Subcutaneous abdominal adipose tissue (tissue), 5 donors: ENCODE measurements around the gene CCDC148.
A peak's percentile ranks its signal among the peaks of the same experiment; 100 is the strongest.

Experiments
- H3K27ac ChIP-seq: one replicate; pipeline ENCODE4 v1.7.0; 2013; ENCODE audit warnings: low read depth, mild to moderate bottlenecking, inconsistent platforms, low read length, moderate library complexity
- H3K27me3 ChIP-seq, 5 donors: one replicate each; pipeline ENCODE4 v1.7.0; 2013; ENCODE audit warnings: low read length in 5 of 5, inconsistent platforms in 1 of 5; ENCODE audit not compliant: control insufficient read depth in 5 of 5, insufficient read depth in 4 of 5
- H3K36me3 ChIP-seq, 5 donors: one replicate each; pipeline ENCODE4 v1.7.0; 2013; ENCODE audit warnings: low read length in 5 of 5; ENCODE audit not compliant: control insufficient read depth in 5 of 5, insufficient read depth in 5 of 5
- H3K4me1 ChIP-seq, 5 donors: one replicate each; pipeline ENCODE4 v1.7.0; 2013; ENCODE audit warnings: low read length in 5 of 5, mild to moderate bottlenecking in 3 of 5, moderate library complexity in 1 of 5; ENCODE audit not compliant: control insufficient read depth in 5 of 5, insufficient read depth in 5 of 5
- H3K4me3 ChIP-seq, 5 donors: one replicate each; pipeline ENCODE4 v1.7.0; 2013; ENCODE audit warnings: low read length in 5 of 5, low read depth in 1 of 5
- H3K9ac ChIP-seq, 5 donors: one replicate each; pipeline ENCODE4 v1.7.0; 2013; ENCODE audit warnings: low read length in 5 of 5, mild to moderate bottlenecking in 4 of 5, moderate library complexity in 3 of 5
- H3K9me3 ChIP-seq, 5 donors: one replicate each; pipeline ENCODE4 v1.7.0; 2013; ENCODE audit warnings: low read length in 5 of 5; ENCODE audit not compliant: control insufficient read depth in 5 of 5
- donor health status: healthy.
- donor health status: healthy.
- donor health status: healthy.
- donor health status: healthy.
- donor health status: healthy.

CCDC148 gene

DNA sequence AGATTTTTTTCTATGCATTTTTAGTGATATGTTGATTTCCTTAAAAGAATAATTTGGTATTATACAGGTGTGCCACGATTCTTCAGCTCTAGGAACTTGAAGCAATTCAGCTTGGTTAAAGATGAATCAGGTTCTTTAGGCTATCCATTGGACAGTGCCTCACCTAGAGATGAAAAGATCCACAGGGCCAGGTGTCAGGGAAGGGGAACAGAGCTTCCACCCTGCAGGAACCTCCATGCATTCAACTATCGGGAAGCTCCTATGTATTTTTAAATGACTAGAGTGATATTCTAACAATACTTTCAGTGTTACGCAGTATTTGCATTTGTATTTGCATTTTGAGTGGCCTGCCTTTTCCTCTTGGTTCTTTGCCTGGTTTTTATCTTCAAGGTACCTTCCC, 40.4 kb upstream of the CCDC148 start:
- no peaks in the 10 kb centered on the region for H3K27me3 ChIP-seq
- H3K27ac ChIP-seq: no peak overlapping the region
- H3K4me3 ChIP-seq: no peak overlapping the region
- H3K36me3 ChIP-seq: no peaks in the 10 kb centered on the region
- H3K9me3 ChIP-seq: no peaks in the 10 kb centered on the region
- H3K9ac ChIP-seq: no peak overlapping the region
- H3K4me1 ChIP-seq: peaks cover 0 to 19% (median 5%) of the 10 kb centered on the region in 5 donors

- no peak overlapping the region for H3K4me3 ChIP-seq
Measured at GRCh38 chr2:158495175-158495574, 38.6 kb upstream of the CCDC148 start.

GRCh38 chr2:158493458-158493857, 36.9 kb upstream of the CCDC148 start:
- no peak overlapping the region for H3K4me3 ChIP-seq
- no peaks in the 10 kb centered on the region for H3K9me3 ChIP-seq
- H3K9ac ChIP-seq: no peak overlapping the region
- no peak overlapping the region for H3K27ac ChIP-seq
- H3K36me3 ChIP-seq: no peaks in the 10 kb centered on the region
- peaks cover 0 to 39% (median 7%) of the 10 kb centered on the region in 5 donors for H3K4me1 ChIP-seq
- no peaks in the 10 kb centered on the region for H3K27me3 ChIP-seq

More at GRCh38 chr2:158495175-158495574, 38.6 kb upstream of the CCDC148 start:
- Histone ChIP-seq H3K36me3 (no peaks in the 10 kb centered on the region), H3K27me3 (no peaks in the 10 kb centered on the region), H3K27ac (no peak overlapping the region), H3K9ac (no peak overlapping the region), H3K9me3 (no peaks in the 10 kb centered on the region), H3K4me1 (peaks cover 0 to 32% (median 5%) of the 10 kb centered on the region in 5 donors)

DNA sequence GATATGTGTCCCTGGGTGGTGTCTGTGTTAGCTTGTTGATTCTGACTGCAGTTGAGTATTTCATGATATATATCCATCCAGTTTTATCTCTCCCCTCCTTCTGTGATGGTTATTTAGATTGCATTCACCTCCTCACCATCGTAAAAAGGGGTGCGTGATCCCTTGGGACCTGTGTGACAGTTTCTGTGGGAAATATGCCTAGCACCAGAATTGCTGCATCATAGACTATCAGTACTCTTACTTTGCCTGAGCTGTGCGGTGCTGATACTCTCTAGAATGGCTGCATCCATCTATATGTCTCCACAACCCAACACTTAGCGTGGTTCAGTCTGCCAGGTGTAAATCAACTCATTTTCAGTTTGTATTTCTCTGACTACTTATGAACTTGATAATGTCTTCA, 34.5 kb upstream of the CCDC148 start:
- Histone ChIP-seq H3K9ac (no peak overlapping the region), H3K36me3 (no peaks in the 10 kb centered on the region), H3K27me3 (no peaks in the 10 kb centered on the region), H3K4me3 (no peak overlapping the region), H3K4me1 (peaks cover 0 to 59% (median 15%) of the 10 kb centered on the region in 5 donors), H3K27ac (no peak overlapping the region), H3K9me3 (no peaks in the 10 kb centered on the region)

DNA sequence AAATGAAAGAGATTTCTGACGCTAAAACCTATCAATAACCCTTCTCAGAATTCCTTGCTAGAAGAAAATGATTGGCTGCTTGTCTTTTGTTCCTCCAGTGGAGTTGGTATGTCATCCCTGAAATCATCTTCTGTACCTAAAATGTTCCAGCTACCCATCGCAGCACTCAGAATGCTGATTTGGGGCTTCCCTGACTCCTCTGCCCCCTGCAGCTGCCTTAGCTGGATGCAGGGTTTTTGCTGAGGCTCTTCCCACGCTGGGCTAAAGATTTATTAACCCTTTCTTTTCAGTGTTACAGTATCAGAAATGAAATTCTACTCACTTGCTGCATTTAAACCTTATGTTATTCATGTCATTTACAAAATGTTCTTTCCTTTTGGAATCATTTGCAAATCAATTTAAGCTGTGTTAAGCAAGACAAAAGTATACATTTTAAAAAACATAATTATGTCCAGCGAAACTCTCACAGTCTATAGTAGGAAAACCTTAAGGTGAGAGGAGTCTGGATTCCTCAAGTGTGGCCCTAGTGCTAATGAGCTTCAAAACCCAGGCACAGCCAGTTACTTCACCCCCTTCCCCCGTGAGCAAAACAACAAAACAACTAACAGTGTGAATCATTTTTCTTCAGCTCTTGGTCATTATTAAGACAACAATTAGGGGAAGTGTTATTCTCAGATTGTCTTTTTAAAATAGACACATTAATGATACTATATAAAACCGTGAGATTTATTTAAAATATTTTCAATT, 33.0 kb upstream of the CCDC148 start:
- Histone ChIP-seq H3K9ac (peak overlapping the region in 1 of 5 donors; percentile 6), H3K36me3 (no peaks in the 10 kb centered on the region), H3K9me3 (no peaks in the 10 kb centered on the region), H3K4me3 (no peak overlapping the region), H3K27me3 (no peaks in the 10 kb centered on the region), H3K4me1 (peaks cover 0 to 64% (median 15%) of the 10 kb centered on the region in 5 donors), H3K27ac (no peak overlapping the region)

DNA sequence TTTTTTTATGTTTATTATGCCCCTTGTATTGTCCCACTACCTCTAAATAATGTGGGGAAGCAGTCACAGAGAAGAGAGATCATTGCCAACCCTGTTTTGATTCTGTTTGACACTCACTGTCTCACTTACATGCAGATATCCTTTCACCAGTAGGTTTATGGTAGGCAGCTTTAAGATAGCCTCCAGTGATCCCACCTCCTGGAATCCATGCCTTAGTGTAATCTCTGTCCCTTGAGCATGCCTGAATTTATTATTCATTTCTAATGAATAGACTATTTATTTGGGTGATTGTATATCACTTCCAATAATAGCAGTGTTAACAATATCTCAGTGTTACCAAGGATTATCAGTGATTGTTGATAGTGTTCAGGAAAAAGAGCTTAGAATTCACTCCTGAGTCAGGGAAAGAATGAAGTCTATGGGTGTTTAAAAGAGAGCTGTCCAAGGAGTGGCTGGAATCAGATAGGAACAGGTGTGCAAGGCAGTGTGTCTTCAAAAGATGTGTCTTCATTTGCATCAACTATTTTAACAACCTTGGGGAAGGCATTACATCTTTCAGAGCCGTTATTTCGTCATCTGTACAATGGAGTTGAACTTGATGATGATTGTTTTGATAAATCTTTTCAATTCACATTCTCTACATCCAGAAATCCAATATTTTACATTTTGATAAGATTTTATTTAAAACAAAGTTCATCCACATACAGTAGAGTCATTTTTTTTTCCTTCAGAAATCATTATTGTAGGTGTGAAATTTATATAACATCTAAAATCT, 32.1 kb upstream of the CCDC148 start:
- no peak overlapping the region for H3K4me3 ChIP-seq
- peaks cover 0 to 65% (median 15%) of the 10 kb centered on the region in 5 donors for H3K4me1 ChIP-seq
- H3K27ac ChIP-seq: no peak overlapping the region

DNA sequence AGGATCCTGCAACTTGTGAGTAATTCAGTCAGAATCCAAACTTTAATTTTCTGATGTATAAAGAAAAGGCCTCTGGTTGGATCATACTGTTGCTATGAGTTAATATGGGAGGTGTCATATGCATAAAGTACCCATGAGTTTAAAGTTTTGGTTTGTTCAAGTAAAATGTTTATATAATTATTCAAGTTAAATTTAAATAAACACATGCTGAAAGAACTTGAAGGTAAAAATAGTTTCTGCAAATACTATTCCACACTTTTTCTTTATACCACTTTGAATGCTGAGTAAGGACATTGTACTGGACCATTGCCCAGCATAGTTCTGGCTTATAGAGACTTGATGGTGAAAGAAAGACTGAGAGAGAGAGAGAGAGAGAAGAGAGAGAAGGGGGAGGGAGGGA, 30.9 kb upstream of the CCDC148 start:
- Histone ChIP-seq H3K36me3 (no peaks in the 10 kb centered on the region), H3K9ac (no peak overlapping the region), H3K9me3 (no peaks in the 10 kb centered on the region), H3K27me3 (no peaks in the 10 kb centered on the region), H3K4me1 (peaks cover 0 to 57% (median 11%) of the 10 kb centered on the region in 5 donors), H3K27ac (no peak overlapping the region), H3K4me3 (no peak overlapping the region)

More for the DNA sequence above, 32.1 kb upstream of the CCDC148 start:
- Histone ChIP-seq H3K27me3 (no peaks in the 10 kb centered on the region), H3K9ac (no peak overlapping the region), H3K9me3 (no peaks in the 10 kb centered on the region), H3K36me3 (no peaks in the 10 kb centered on the region)

DNA sequence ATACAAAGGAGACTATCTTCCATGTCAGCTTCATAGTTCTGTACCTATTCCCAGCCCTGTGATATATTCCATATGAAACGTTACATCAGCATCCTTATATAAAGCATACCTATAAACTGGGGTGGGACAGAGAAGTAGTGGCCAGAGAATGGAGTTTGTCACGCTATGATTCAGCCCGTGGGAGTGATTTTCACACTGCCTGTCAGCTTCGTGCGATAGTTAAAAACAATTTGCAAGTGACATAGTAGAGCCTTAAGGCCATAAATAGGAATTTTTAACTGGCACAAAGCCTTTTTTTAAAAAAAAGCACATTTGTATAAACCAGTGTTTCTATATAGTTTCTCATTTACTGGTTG, 30.4 kb upstream of the CCDC148 start:
- peaks cover 0 to 53% (median 11%) of the 10 kb centered on the region in 5 donors for H3K4me1 ChIP-seq
- no peak overlapping the region for H3K4me3 ChIP-seq
- no peaks in the 10 kb centered on the region for H3K27me3 ChIP-seq
- H3K9me3 ChIP-seq: no peaks in the 10 kb centered on the region
- no peak overlapping the region for H3K9ac ChIP-seq
- no peak overlapping the region for H3K27ac ChIP-seq
- no peaks in the 10 kb centered on the region for H3K36me3 ChIP-seq

DNA sequence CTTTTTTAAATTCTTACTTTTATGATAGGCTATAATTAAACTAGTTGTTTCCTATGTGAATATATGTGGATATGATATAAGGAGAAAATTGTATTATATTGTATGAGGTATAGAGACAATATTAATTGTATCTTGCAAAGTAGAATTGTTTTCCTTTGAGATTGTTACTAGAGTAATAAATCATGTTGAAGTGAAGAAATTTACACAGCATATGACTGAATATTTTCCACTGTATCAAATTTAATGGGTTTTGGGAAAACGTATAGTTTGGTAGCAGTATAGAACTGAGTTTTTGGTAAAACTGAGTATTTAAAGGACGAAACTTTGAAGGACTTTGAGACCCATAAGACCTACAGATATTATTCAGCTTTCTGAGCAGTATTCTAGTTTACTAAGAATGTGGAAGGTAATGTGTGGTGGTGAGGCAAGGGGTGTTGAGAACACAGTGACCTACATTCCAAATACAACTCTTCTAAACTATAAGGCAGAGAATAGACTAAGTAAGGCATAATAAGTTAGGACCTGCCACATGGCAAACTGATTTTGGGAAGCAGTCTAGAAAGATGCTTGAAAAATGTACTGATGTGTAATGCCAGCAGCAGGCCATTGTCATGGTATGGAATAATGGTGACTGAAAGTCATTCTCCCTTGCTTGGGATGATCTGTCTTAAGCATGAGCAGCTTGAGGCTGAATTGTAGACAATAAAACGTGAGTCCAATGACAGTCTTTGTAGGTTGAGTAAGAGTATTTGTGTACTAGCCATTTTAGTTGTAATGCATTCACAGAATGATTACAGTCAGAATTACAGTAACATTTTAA, 29.8 kb upstream of the CCDC148 start:
- H3K27ac ChIP-seq: no peak overlapping the region
- H3K36me3 ChIP-seq: no peaks in the 10 kb centered on the region

More for the DNA sequence above, 29.8 kb upstream of the CCDC148 start:
- no peak overlapping the region for H3K9ac ChIP-seq
- H3K4me1 ChIP-seq: peaks cover 0 to 50% (median 11%) of the 10 kb centered on the region in 5 donors
- no peaks in the 10 kb centered on the region for H3K9me3 ChIP-seq
- H3K27me3 ChIP-seq: no peaks in the 10 kb centered on the region
- no peak overlapping the region for H3K4me3 ChIP-seq
